Ovary (tissue), 3 donors: ENCODE data around the gene TRAPPC5.

Source experiments
- EP300 ChIP-seq: sonication (generic); formaldehyde crosslinking; IDR thresholded peaks from one replicate; pipeline ENCODE4 v1.6.1; 2017; ENCODE audit warnings: antibody characterized with exemption
- POLR2A ChIP-seq: fragments of 450-650 bp; IDR thresholded peaks from one replicate; pipeline ENCODE4 v1.6.1; 2017; ENCODE audit warnings: antibody characterized with exemption, mild to moderate bottlenecking, moderate library complexity
- TF ChIP-seq, protein P1 (sequence below), 3 donors: fragments of 450-650 bp in 2 of 3; fragments of 200-600 bp in 1 of 3; IDR thresholded peaks; one replicate each; pipeline versions ENCODE4 v1.5.1 to v1.8.0; 2016 to 2022; ENCODE audit warnings: antibody characterized with exemption in 3 of 3, mild to moderate bottlenecking in 1 of 3
- donor health status: DM: no; HTN: no; CAD: no.

GRCh38 chr19:7655581-7655980, 25.1 kb upstream of the TRAPPC5 start:
- TF ChIP-seq, protein P1, sequence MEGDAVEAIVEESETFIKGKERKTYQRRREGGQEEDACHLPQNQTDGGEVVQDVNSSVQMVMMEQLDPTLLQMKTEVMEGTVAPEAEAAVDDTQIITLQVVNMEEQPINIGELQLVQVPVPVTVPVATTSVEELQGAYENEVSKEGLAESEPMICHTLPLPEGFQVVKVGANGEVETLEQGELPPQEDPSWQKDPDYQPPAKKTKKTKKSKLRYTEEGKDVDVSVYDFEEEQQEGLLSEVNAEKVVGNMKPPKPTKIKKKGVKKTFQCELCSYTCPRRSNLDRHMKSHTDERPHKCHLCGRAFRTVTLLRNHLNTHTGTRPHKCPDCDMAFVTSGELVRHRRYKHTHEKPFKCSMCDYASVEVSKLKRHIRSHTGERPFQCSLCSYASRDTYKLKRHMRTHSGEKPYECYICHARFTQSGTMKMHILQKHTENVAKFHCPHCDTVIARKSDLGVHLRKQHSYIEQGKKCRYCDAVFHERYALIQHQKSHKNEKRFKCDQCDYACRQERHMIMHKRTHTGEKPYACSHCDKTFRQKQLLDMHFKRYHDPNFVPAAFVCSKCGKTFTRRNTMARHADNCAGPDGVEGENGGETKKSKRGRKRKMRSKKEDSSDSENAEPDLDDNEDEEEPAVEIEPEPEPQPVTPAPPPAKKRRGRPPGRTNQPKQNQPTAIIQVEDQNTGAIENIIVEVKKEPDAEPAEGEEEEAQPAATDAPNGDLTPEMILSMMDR (IDR thresholded peaks at IDR 0.05), result no peak
- TF ChIP-seq EP300 (no peak), POLR2A (no peak)
